ENCODE results near the gene RHOBTB3. TPM values are rescaled to one million over a fixed set of nuclear protein-coding genes. Genes with fewer than 3 reads are reported as not detected.
"Not testable (repeated sequence)": the region's sequence is repeated elsewhere in the genome, so short reads cannot be mapped to it uniquely, and the experiment has no call there.

RHOBTB3 gene
- total RNA-seq, 4 donors from 2014 or later, result 70.6 to 126 (median 80.1) TPM

DNA sequence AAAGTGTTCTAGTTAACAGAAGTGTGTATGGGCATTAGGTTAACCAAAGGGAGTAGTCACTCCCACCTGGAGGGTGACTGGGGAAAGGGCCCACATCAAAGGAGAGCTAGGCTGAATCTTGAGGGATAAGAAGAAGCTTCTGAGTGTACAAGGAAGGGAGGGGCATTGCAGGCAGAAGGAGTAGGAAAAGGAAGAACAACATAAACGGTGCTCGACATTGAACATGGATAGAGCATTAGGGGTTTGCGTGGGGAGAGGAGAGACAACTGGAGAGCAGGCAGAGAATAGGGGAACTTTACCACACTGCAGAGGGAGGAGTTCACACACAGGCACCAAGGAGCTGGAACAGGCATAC, 96.7 kb downstream of the RHOBTB3 start:
- intact Hi-C loops (cut with DNase I; ENCODE audit: low total_unique reads), result no loop called here
- Histone ChIP-seq H3K4me3 (no peak overlapping the region), H3K27me3 (no peaks in the 10 kb centered on the region), H3K4me1 (peaks cover 0 to 7% of the 10 kb centered on the region in 2 donors), H3K27ac (no peak overlapping the region), H3K9me3 (no peaks in the 10 kb centered on the region), H3K36me3 (no peaks in the 10 kb centered on the region)
- TF ChIP-seq, protein P1, sequence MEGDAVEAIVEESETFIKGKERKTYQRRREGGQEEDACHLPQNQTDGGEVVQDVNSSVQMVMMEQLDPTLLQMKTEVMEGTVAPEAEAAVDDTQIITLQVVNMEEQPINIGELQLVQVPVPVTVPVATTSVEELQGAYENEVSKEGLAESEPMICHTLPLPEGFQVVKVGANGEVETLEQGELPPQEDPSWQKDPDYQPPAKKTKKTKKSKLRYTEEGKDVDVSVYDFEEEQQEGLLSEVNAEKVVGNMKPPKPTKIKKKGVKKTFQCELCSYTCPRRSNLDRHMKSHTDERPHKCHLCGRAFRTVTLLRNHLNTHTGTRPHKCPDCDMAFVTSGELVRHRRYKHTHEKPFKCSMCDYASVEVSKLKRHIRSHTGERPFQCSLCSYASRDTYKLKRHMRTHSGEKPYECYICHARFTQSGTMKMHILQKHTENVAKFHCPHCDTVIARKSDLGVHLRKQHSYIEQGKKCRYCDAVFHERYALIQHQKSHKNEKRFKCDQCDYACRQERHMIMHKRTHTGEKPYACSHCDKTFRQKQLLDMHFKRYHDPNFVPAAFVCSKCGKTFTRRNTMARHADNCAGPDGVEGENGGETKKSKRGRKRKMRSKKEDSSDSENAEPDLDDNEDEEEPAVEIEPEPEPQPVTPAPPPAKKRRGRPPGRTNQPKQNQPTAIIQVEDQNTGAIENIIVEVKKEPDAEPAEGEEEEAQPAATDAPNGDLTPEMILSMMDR (IDR thresholded peaks at IDR 0.05), result no peak
- no peak for TF ChIP-seq POLR2A (IDR thresholded peaks at IDR 0.05)
- no peak for DNase-seq

DNA sequence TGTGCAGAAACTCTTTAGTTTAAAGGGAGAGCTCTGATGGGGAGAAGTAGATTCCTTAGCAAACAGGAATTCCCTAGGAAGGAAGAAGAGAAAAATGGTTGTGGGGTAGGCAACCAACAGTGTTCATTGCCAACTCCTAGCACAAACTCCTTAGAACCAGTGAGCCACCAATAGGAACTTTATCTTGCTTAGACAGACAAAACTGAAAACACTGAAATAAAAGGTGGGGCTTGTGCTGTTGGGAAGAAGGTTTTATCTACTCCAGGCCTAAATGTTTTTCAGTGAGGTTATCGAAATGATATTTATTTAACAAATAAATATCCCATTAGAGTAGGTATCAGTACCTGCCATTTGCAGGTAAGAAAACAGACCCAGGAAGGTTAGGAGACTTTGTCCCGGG, 99.1 kb downstream of the RHOBTB3 start:
- TF ChIP-seq, protein P1 (IDR thresholded peaks at IDR 0.05), result no peak
- no peaks in the 10 kb centered on the region for H3K36me3 ChIP-seq
- intact Hi-C loops (cut with DNase I; ENCODE audit: low total_unique reads), result no loop called here
- H3K4me1 ChIP-seq, result no peaks in the 10 kb centered on the region
- H3K4me3 ChIP-seq, result no peak overlapping the region
- H3K27ac ChIP-seq, result no peak overlapping the region
- DNase-seq, result no peak
- H3K9me3 ChIP-seq, result no peaks in the 10 kb centered on the region
- no peaks in the 10 kb centered on the region for H3K27me3 ChIP-seq

DNA sequence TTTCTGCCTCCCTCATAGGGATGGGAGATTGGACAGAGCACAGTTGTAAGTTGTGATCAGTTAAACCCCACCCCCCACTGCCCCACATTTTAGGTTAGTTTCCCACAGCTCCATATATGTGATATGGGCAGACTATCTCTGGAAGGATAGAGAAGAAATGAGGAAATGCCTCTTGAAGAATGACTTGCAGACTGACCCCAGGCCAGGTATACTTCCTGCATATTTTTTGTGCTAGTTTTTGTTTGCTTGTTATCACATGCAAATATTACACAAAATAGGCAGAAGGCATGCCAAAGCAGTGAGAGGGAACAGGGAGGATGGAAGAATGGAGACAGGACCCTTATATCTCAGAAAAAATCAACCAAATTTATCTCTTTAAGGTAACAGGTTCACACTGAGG, 101.5 kb downstream of the RHOBTB3 start:
- Histone ChIP-seq H3K9me3 (no peaks in the 10 kb centered on the region), H3K4me1 (no peaks in the 10 kb centered on the region), H3K27ac (no peak overlapping the region), H3K36me3 (no peaks in the 10 kb centered on the region), H3K27me3 (no peaks in the 10 kb centered on the region), H3K4me3 (no peak overlapping the region)
- no peak for DNase-seq
- TF ChIP-seq, protein P1 (IDR thresholded peaks at IDR 0.05), result no peak
- no peak for TF ChIP-seq POLR2A (IDR thresholded peaks at IDR 0.05)
- intact Hi-C loops (cut with DNase I; ENCODE audit: low total_unique reads), result no loop called here

DNA sequence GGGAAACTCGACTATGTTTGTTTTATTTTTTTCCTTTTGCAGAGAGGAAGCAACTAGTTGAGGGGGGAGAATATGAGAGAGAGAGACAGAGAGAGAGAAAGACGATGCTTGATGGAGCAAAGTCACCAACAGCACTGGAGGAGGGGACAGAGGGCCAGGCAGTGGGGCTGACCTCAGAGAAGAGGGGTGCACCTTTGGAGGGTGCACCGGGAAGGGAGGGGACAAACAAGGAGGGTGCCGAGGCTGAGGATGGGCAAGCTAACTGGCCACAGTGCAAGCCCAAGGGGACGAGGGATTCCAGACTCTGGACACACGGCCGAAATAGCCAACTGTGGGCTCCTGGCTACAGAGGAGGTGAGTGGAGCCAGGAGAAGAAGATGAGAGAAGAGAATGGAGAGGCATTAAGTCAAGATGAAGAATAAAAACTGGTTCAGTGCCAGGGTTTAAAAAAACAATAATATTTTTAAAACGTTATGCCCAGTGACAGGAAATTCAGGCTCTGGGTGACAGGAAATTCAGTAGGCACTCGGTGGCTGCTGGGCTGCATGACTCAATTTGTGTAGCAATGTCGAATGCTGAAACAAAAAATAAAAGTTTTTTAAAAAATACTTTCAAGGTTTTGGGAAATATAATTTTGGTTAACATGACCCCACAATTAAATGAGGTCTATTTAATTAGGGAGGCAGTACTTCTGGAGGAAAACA, 104.7 kb downstream of the RHOBTB3 start:
- Histone ChIP-seq H3K4me1 (no peaks in the 10 kb centered on the region), H3K36me3 (no peaks in the 10 kb centered on the region), H3K27me3 (no peaks in the 10 kb centered on the region), H3K9me3 (no peaks in the 10 kb centered on the region), H3K27ac (peak overlapping the region; percentile 51 to 76), H3K4me3 (no peak overlapping the region)
- TF ChIP-seq POLR2A (IDR thresholded peaks at IDR 0.05), result no peak
- TF ChIP-seq, protein P1 (IDR thresholded peaks at IDR 0.05), result no peak
- intact Hi-C loops (cut with DNase I; ENCODE audit: low total_unique reads), result no loop called here
- no peak for DNase-seq

DNA sequence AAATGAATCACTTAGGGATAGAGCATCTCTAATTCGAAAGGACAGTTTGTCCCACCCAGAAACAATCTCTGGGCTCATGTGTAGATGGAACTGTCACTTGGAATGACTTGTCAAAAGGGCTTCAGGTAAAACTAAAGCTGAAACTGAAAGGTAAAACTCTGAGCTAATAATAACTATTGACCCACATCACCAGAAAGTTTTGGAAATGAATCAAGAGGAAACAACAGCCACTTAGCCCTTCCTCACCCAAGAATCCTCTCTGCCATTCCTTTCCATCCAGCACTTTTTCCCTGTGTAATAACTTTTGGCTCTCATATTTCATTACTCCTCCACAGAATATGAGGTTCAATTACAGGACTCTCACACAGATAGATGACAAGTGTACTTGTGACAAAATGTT, 105.4 kb downstream of the RHOBTB3 start:
- H3K36me3 ChIP-seq, result no peaks in the 10 kb centered on the region
- H3K4me1 ChIP-seq, result no peaks in the 10 kb centered on the region
- TF ChIP-seq, protein P1 (IDR thresholded peaks at IDR 0.05), result no peak
- TF ChIP-seq POLR2A (IDR thresholded peaks at IDR 0.05), result no peak
- intact Hi-C loops (cut with DNase I; ENCODE audit: low total_unique reads), result no loop called here
- no peak overlapping the region for H3K4me3 ChIP-seq
- H3K27me3 ChIP-seq, result no peaks in the 10 kb centered on the region
- no peaks in the 10 kb centered on the region for H3K9me3 ChIP-seq
- DNase-seq, result no peak
- H3K27ac ChIP-seq, result no peak overlapping the region

DNA sequence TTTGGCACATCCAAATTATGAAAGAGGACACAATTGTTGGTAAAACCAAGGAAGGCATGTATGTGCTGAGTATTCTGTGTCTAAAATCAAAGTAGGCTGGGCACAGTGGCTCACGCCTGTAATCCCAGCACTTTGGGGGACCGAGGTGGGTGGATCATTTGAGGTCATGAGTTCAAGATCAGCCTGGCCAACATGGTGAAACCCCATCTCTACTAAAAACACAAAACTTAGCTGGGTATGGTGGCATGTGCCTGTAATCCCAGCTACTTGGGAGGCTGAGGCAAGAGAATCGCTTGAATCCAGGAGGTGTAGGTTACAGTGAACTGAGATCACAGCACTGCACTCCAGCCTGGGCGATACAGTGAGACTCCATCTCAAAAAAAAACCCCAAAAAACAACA, 105.8 kb downstream of the RHOBTB3 start:
- H3K36me3 ChIP-seq; H3K27me3 ChIP-seq; intact Hi-C loops (cut with DNase I; ENCODE audit: low total_unique reads); H3K27ac ChIP-seq; H3K9me3 ChIP-seq; H3K4me3 ChIP-seq; DNase-seq; H3K4me1 ChIP-seq: not testable (repeated sequence)

All from uterus (tissue), 4 donors.